Vagina (tissue), 2 donors: ENCODE measurements around the gene ZNF324B. TPM values are rescaled to one million over a fixed set of nuclear protein-coding genes. Genes with fewer than 3 reads are reported as not detected.

Source experiments
- DNase-seq, 2 donors: peaks; one replicate each; pipeline ENCODE4 v3.0.0-alpha.2; 2017; ENCODE audit errors: extremely low spot score in 2 of 2
- H3K27ac ChIP-seq: fragments of 200-600 bp; sonication (generic); one replicate; pipeline ENCODE4 v1.5.1; 2019
- H3K27me3 ChIP-seq: fragments of 200-600 bp; sonication (generic); one replicate; pipeline ENCODE4 v1.5.1; 2019
- H3K36me3 ChIP-seq, 2 donors: fragments of 200-600 bp; sonication (generic); one replicate each; pipeline ENCODE4 v1.5.1; 2017 to 2019
- H3K4me1 ChIP-seq: fragments of 200-600 bp; sonication (generic); one replicate; pipeline ENCODE4 v1.5.1; 2019
- H3K4me3 ChIP-seq, 2 donors: fragments of 200-600 bp; sonication (generic); 1 replicate in 1 of 2; 2 replicates in 1 of 2; pipeline ENCODE4 v1.5.1; 2016 to 2019
- H3K9me3 ChIP-seq: fragments of 200-600 bp; sonication (generic); one replicate; pipeline ENCODE4 v1.5.1; 2019
- POLR2A ChIP-seq, 2 donors: fragments of 450-650 bp; IDR thresholded peaks; one replicate each; pipeline ENCODE4 v1.6.1; 2017; ENCODE audit warnings: antibody characterized with exemption in 2 of 2, mild to moderate bottlenecking in 2 of 2, moderate library complexity in 2 of 2
- POLR2AphosphoS5 ChIP-seq, 2 donors: sonication (generic); formaldehyde crosslinking; IDR thresholded peaks; one replicate each; pipeline ENCODE4 v1.9.0; 2017; ENCODE audit warnings: antibody characterized with exemption in 2 of 2, mild to moderate bottlenecking in 2 of 2, low read depth in 1 of 2; ENCODE audit not compliant: insufficient read depth in 1 of 2
- intact Hi-C: fragments of 100-400 bp; cut with DNase I; formaldehyde crosslinking; loops from one replicate; pipeline ENCODE4 v1.15.1; 2023
- total RNA-seq: library from RNA; depleted of rRNA; stranded (reverse); fragments of >200 nt; gene quantifications from one replicate; pipeline ENCODE4 v1.2.3, GENCODE V29; 2016
- TF ChIP-seq, protein P1 (sequence below), 3 experiments: fragments of 450-650 bp in 2 of 3; fragments of 200-600 bp in 1 of 3; sonication (generic) in 1 of 3; IDR thresholded peaks; one replicate each; pipeline ENCODE4 v1.5.1; 2017 to 2019; ENCODE audit warnings: antibody characterized with exemption in 3 of 3, mild to moderate bottlenecking in 2 of 3, moderate library complexity in 2 of 3

The ZNF324B gene
- total RNA-seq, 1 donor from 2014 or later: 4.2 TPM

DNA sequence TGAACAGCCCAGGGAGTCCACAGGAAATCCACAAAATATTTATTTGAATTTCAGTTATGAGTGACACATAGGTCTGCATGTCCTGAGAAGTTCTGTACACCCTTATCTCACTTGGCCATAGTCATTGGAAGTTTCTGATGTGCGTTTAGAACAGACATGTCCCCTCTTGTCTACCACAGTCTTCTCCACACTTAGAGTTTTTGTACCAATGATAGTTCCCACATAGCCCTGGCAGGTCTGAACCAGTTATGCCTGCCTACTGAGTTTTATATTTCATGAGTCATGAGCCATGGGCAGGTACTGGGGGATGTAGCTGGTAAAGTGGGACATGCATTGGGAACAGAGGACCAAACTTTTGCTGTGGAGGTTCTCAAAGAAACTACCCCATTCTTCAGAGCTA, 22.8 kb upstream of the ZNF324B start:
- Histone ChIP-seq H3K4me1 (no peaks in the 10 kb centered on the region), H3K27ac (no peak overlapping the region), H3K36me3 (peaks cover 0 to 33% of the 10 kb centered on the region in 2 donors), H3K27me3 (no peaks in the 10 kb centered on the region), H3K4me3 (no peak overlapping the region), H3K9me3 (peaks cover 58% of the 10 kb centered on the region)
- intact Hi-C loops: no loop called here
- TF ChIP-seq, protein P1, sequence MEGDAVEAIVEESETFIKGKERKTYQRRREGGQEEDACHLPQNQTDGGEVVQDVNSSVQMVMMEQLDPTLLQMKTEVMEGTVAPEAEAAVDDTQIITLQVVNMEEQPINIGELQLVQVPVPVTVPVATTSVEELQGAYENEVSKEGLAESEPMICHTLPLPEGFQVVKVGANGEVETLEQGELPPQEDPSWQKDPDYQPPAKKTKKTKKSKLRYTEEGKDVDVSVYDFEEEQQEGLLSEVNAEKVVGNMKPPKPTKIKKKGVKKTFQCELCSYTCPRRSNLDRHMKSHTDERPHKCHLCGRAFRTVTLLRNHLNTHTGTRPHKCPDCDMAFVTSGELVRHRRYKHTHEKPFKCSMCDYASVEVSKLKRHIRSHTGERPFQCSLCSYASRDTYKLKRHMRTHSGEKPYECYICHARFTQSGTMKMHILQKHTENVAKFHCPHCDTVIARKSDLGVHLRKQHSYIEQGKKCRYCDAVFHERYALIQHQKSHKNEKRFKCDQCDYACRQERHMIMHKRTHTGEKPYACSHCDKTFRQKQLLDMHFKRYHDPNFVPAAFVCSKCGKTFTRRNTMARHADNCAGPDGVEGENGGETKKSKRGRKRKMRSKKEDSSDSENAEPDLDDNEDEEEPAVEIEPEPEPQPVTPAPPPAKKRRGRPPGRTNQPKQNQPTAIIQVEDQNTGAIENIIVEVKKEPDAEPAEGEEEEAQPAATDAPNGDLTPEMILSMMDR (IDR thresholded peaks at IDR 0.05): no peak
- TF ChIP-seq POLR2AphosphoS5 (IDR thresholded peaks at IDR 0.05; ENCODE audit: insufficient read depth in 1 of 2, low read depth in 1 of 2) (no peak), POLR2A (IDR thresholded peaks at IDR 0.05) (no peak)
- no peak for DNase-seq

DNA sequence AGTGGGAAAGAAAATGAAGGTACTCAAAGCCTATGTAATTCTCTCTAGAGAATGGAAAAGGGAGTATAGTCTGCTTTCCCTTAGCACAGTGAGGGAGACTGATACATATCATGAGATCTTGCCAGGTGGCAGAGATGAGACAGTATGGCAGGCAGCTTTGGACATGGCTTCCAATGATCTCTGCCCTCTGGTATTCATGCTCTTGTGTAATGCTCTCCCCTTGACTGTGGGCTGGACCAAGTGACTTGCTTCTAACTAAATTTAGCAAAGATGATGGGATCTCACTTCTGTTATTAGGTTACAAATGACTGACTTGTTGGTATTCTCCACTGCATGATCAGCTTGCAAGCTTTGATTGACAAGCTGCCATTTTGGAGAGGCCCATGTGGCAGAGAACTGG, 21.7 kb upstream of the ZNF324B start:
- no peaks in the 10 kb centered on the region for H3K4me1 ChIP-seq
- no peaks in the 10 kb centered on the region for H3K27me3 ChIP-seq
- DNase-seq: no peak
- intact Hi-C loops: no loop called here
- TF ChIP-seq POLR2A (IDR thresholded peaks at IDR 0.05): no peak
- no peak for TF ChIP-seq POLR2AphosphoS5 (IDR thresholded peaks at IDR 0.05; ENCODE audit: insufficient read depth in 1 of 2, low read depth in 1 of 2)
- TF ChIP-seq, protein P1 (IDR thresholded peaks at IDR 0.05): no peak
- H3K27ac ChIP-seq: no peak overlapping the region
- H3K9me3 ChIP-seq: peaks cover 69% of the 10 kb centered on the region
- H3K4me3 ChIP-seq: no peak overlapping the region
- H3K36me3 ChIP-seq: peaks cover 7 to 44% of the 10 kb centered on the region in 2 donors

DNA sequence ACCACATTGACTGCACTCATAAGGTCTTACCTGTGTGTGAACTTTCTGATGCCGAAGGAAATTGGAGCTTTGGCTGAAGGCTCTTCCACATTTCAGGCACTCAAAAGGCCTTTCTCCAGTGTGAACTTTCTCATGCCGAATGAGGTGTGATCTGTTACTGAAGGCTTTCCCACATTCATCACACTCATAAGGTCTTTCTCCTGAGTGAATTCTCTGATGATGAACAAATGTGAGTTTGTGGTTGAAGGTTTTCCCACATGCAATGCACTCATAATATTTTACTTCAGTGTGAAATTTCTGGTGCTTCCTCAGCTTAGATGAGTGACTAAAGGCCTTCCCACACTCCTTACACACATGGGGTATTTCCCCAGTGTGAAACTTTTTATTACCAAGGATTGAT, 17.2 kb upstream of the ZNF324B start:
- intact Hi-C loops: no loop called here
- H3K27me3 ChIP-seq: no peaks in the 10 kb centered on the region
- peak overlapping the region in 1 of 2 donors; percentile 12 for H3K4me3 ChIP-seq
- H3K9me3 ChIP-seq: peaks cover 96% of the 10 kb centered on the region
- H3K4me1 ChIP-seq: peaks cover 2% of the 10 kb centered on the region
- DNase-seq: no peak
- H3K36me3 ChIP-seq: peaks cover 12 to 78% of the 10 kb centered on the region in 2 donors
- TF ChIP-seq, protein P1 (IDR thresholded peaks at IDR 0.05): no peak
- TF ChIP-seq POLR2A (IDR thresholded peaks at IDR 0.05) (no peak), POLR2AphosphoS5 (IDR thresholded peaks at IDR 0.05; ENCODE audit: insufficient read depth in 1 of 2, low read depth in 1 of 2) (no peak)
- H3K27ac ChIP-seq: no peak overlapping the region

DNA sequence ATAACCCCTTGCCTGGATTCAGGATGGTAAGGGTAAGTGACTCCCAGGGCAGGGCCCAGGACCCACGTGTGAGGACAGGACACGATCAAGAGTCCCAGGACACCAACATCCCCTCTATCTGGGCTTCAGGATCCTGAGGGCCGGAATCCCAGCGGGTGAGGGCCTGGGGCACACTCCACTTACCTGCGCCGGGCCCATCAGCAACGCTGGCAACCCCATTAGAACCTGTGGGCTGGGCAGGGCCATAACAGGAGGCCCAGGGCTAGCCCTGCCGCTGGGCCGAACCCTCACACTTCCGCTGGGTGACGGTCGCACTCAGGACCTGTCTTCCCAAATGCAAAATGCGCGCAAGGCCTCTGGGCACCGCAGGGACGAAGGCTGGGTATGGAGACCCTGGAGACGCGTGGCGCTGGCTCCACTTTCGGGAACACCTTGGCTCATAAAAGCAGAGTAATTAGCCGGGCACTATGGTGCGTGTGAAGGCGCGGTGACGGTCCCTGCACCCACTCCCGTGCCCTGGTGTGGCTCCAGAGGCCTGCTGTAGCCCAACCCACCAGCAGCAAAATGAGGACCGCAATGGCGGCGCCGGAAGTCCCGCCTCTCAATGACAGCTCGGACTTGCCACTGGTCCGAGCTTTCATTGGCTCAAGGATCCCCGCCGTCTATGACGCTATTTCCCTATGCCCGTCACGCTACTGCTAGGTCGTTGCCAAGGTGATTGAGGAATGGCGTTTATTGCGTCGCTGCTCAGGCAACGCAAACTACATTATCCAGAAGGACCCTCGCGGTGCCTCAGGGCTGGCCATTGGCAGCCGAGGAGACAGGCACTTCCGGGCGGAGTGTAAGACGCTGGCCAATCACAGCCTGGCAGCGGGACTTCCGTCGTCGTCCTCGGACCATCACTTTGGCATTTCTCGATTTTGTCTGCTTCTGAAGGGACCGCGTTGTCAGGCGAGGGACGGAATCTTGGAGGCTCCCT, 11.6 kb upstream of the ZNF324B start, which contains the start of gene ZNF132:
Gene ZNF132 (minus strand): TSS at position 578 of the 979 bp plus-strand sequence. CDS start 332 bp downstream, at position 246.
- Histone ChIP-seq H3K27me3 (no peaks in the 10 kb centered on the region), H3K27ac (peak within 1 kb of the TSS; percentile 67), H3K4me1 (peaks cover 18% of the 10 kb centered on the region), H3K9me3 (peaks cover 44% of the 10 kb centered on the region), H3K4me3 (peak within 1 kb of the TSS; percentile 68 to 70), H3K36me3 (peaks cover 4 to 34% of the 10 kb centered on the region in 2 donors)
- peak in 1 of 2 donors; percentile 100 for DNase-seq
- TF ChIP-seq POLR2AphosphoS5 (IDR thresholded peaks at IDR 0.05; ENCODE audit: insufficient read depth in 1 of 2, low read depth in 1 of 2): peak; percentile 85 to 97
- TF ChIP-seq POLR2A (IDR thresholded peaks at IDR 0.05): peak in 1 of 2 donors; percentile 17
- TF ChIP-seq, protein P1 (IDR thresholded peaks at IDR 0.05): no peak
- intact Hi-C loops: no loop called here
